AG04449 (cell line): ENCODE data around the gene MEFV.

ENCODE experiments used
- CTCF ChIA-PET: fragments of 350-600 bp; formaldehyde crosslinking; extraction: SDS; loops from one replicate; lab custom pipeline; 2021; ENCODE audit warnings: antibody characterized with exemption; lab: Yijun Ruan, JAX
- POLR2A ChIA-PET: fragments of 400-600, 350-600 bp; formaldehyde crosslinking; extraction: SDS; loops from one replicate; lab custom pipeline; 2020; ENCODE audit warnings: antibody characterized with exemption, inconsistent platforms; lab: Yijun Ruan, JAX
- DNase-seq: peaks from one replicate; pipeline ENCODE4 v3.0.0-alpha.2; 2010; ENCODE audit warnings: low read depth, low spot score
- H3K4me3 ChIP-seq: 2 replicates; pipeline ENCODE4 v1.5.1; 2011; ENCODE audit warnings: low read depth, mild to moderate bottlenecking, control low read depth, low read length
- CTCF ChIP-seq: IDR thresholded peaks from one replicate; pipeline ENCODE4 v1.5.1; 2011; ENCODE audit warnings: mild to moderate bottlenecking, moderate library complexity, low read length, control low read depth, inconsistent platforms; ENCODE audit not compliant: insufficient read depth; ENCODE audit errors: missing control alignments

MEFV gene

GRCh38 chr16:3220839-3221238 is 35.6 kb downstream of the MEFV start:
- ChIA-PET POLR2A (no interaction called here), CTCF (no interaction called here)
- no peak for TF ChIP-seq CTCF
- H3K4me3 ChIP-seq, result no peak overlapping the region
- DNase-seq, result no peak

- DNase-seq, result no peak
- no peak overlapping the region for H3K4me3 ChIP-seq
- ChIA-PET CTCF (no interaction called here), POLR2A (no interaction called here)
- TF ChIP-seq CTCF, result no peak
Measured at GRCh38 chr16:3216263-3216640, 40.2 kb downstream of the MEFV start.

- ChIA-PET CTCF (interaction anchor here (1.1 kb wide), 1 partner anchor 10 kb away, joined by 3 read pairs; no protein-coding TSS in a partner anchor), POLR2A (no interaction called here)
- no peak overlapping the region for H3K4me3 ChIP-seq
- TF ChIP-seq CTCF, result no peak
- DNase-seq, result no peak
Measured at GRCh38 chr16:3215601-3216262, 40.7 kb downstream of the MEFV start.

- DNase-seq, result no peak
- CTCF ChIA-PET, result interaction anchor here (1.1 kb wide), 1 partner anchor 10 kb away, joined by 3 read pairs; no protein-coding TSS in a partner anchor
- POLR2A ChIA-PET, result no interaction called here
- H3K4me3 ChIP-seq, result no peak overlapping the region
- no peak for TF ChIP-seq CTCF
Measured at GRCh38 chr16:3214904-3215600, 41.4 kb downstream of the MEFV start.

GRCh38 chr16:3212567-3212966 is 43.9 kb downstream of the MEFV start:
- POLR2A ChIA-PET, result no interaction called here

More at GRCh38 chr16:3212567-3212966, 43.9 kb downstream of the MEFV start:
- no peak for TF ChIP-seq CTCF
- CTCF ChIA-PET, result no interaction called here
- DNase-seq, result no peak
- no peak overlapping the region for H3K4me3 ChIP-seq
